Suprapubic skin (tissue), 3 donors: ENCODE results near the gene RIPOR3.
"Not testable (repeated sequence)": the region's sequence is repeated elsewhere in the genome, so short reads cannot be mapped to it uniquely, and the experiment has no call there.

ENCODE experiments used
- EP300 ChIP-seq: sonication (generic); formaldehyde crosslinking; IDR thresholded peaks from one replicate; pipeline ENCODE4 v1.6.1; 2017; ENCODE audit warnings: antibody characterized with exemption
- POLR2A ChIP-seq, 2 donors: fragments of 450-650 bp; IDR thresholded peaks; one replicate each; pipeline ENCODE4 v1.6.1; 2017; ENCODE audit warnings: antibody characterized with exemption in 2 of 2, mild to moderate bottlenecking in 2 of 2, moderate library complexity in 2 of 2
- TF ChIP-seq, protein P1 (sequence below), 2 donors: fragments of 200-600 bp in 1 of 2; fragments of 450-650 bp in 1 of 2; sonication (generic) in 1 of 2; IDR thresholded peaks; one replicate each; pipeline ENCODE4 v1.5.1; 2016 to 2019; ENCODE audit warnings: antibody characterized with exemption in 2 of 2, mild to moderate bottlenecking in 1 of 2, moderate library complexity in 1 of 2

DNA sequence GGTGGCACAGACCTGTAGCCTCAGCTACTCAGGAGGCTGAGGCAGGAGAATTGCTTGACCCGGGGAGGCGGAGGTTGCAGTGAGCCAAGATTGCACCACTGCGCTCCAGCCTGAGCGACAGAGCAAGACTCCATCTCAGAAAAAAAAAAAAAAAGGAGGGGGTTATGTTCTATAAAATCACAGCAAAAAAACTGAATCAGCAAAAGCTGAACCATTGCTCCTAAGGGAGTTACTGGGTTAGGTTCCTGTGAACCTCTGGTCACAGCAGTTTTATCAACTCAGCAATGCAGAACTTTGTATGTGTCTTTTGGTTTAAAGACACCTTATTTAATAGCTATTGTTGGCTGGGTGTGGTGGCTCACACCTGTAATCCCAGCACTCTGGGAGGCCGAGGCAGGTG, 92.6 kb downstream of the RIPOR3 start:
- TF ChIP-seq, protein P1, sequence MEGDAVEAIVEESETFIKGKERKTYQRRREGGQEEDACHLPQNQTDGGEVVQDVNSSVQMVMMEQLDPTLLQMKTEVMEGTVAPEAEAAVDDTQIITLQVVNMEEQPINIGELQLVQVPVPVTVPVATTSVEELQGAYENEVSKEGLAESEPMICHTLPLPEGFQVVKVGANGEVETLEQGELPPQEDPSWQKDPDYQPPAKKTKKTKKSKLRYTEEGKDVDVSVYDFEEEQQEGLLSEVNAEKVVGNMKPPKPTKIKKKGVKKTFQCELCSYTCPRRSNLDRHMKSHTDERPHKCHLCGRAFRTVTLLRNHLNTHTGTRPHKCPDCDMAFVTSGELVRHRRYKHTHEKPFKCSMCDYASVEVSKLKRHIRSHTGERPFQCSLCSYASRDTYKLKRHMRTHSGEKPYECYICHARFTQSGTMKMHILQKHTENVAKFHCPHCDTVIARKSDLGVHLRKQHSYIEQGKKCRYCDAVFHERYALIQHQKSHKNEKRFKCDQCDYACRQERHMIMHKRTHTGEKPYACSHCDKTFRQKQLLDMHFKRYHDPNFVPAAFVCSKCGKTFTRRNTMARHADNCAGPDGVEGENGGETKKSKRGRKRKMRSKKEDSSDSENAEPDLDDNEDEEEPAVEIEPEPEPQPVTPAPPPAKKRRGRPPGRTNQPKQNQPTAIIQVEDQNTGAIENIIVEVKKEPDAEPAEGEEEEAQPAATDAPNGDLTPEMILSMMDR (IDR thresholded peaks at IDR 0.05): not testable (repeated sequence)
- TF ChIP-seq EP300; POLR2A (IDR thresholded peaks at IDR 0.05): not testable (repeated sequence)
